IPS-18a (cell line): ENCODE results near the gene CRTAP.
"Not testable (repeated sequence)": the region's sequence is repeated elsewhere in the genome, so short reads cannot be mapped to it uniquely, and the experiment has no call there.

ENCODE experiments used
- H3K27ac ChIP-seq: one replicate; pipeline ENCODE4 v1.5.1; 2013; ENCODE audit warnings: low read length
- H3K27me3 ChIP-seq: one replicate; pipeline ENCODE4 v1.6.1; 2013; ENCODE audit warnings: mild to moderate bottlenecking, low read length; ENCODE audit not compliant: control insufficient read depth, insufficient read depth
- H3K36me3 ChIP-seq: one replicate; pipeline ENCODE4 v1.6.1; 2013; ENCODE audit warnings: low read depth, low read length; ENCODE audit not compliant: control insufficient read depth
- H3K4me1 ChIP-seq: one replicate; pipeline ENCODE4 v1.6.1; 2013; ENCODE audit warnings: low read depth, low read length; ENCODE audit not compliant: control insufficient read depth
- H3K4me3 ChIP-seq: one replicate; pipeline ENCODE4 v1.5.1; 2013; ENCODE audit warnings: low read length
- H3K9ac ChIP-seq: one replicate; pipeline ENCODE4 v1.6.1; 2013; ENCODE audit warnings: mild to moderate bottlenecking, low read length, moderate library complexity
- H3K9me3 ChIP-seq: one replicate; pipeline ENCODE4 v1.6.1; 2013; ENCODE audit warnings: low read depth, low read length; ENCODE audit not compliant: control insufficient read depth

Gene CRTAP

DNA sequence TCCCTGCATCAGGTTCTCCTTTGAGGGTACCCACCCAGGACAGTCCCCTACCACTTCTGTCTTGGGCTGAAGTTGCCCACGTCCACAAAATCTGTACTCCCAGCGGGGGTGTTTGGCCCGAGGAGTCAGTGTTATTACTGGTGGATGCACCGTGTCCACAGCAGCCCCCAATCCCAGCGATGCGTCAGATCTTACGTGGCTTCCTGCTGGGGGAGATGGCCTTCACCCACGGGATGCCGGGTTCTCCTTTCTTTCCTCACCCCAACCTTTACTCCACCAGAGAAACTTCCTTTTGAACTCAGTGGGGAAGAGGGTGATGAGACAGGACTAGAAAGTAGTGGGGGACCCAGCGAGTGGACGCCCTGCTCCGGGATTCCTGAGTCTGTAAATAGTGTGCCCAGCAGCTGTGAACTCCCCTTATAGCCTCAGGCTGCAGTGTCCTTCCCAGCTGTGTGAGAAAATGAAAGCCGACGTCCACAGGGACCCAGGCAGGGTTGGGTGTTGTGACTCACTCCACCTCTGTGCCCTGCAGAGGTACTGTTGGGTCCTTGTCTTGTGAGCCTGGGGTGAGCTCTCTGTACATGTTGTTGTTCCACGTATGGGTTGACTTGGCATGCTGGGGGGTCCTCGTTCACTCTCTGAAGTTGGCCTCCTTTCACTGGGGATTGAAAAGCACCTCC lies 31.5 kb downstream of the CRTAP start:
- H3K4me3 ChIP-seq: no peak overlapping the region
- H3K36me3 ChIP-seq: no peaks in the 10 kb centered on the region
- no peaks in the 10 kb centered on the region for H3K4me1 ChIP-seq
- H3K9ac ChIP-seq: no peak overlapping the region
- no peaks in the 10 kb centered on the region for H3K9me3 ChIP-seq
- H3K27ac ChIP-seq: no peak overlapping the region
- H3K27me3 ChIP-seq: no peaks in the 10 kb centered on the region

DNA sequence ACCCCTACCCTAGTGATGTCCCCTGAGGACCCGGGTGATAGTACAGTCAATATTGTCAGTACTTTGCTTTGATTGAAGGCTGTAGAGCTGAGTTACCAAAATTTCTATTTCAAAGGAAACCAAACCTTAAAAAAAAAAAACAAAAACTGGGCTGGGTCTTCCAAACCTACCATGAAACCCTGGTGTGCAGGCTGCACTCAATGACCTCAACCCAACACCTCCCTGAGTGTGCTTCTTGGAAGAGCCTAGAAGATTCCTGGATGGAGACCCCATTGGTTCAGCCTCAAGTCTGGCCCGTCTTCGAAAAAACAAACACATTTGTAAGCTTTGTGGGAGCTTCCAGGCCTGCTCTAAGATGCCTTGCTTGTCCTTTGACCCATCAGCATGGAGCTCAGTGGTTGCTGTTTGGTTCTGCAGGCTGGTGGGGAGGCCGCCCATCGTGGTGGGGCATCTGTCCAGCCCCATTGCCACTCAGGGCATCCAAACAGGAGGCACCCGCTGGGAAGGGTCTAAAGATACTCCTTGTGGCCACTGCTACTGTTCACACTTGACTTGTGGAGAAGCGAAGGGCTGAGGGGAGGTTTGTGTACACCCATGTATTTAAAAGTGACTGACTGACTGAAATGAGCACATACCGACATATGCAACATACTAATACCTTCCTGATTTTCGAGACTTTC lies 32.2 kb downstream of the CRTAP start:
- Histone ChIP-seq H3K4me3 (no peak overlapping the region), H3K9me3 (no peaks in the 10 kb centered on the region), H3K27ac (no peak overlapping the region), H3K4me1 (no peaks in the 10 kb centered on the region), H3K9ac (no peak overlapping the region), H3K36me3 (no peaks in the 10 kb centered on the region), H3K27me3 (no peaks in the 10 kb centered on the region)

DNA sequence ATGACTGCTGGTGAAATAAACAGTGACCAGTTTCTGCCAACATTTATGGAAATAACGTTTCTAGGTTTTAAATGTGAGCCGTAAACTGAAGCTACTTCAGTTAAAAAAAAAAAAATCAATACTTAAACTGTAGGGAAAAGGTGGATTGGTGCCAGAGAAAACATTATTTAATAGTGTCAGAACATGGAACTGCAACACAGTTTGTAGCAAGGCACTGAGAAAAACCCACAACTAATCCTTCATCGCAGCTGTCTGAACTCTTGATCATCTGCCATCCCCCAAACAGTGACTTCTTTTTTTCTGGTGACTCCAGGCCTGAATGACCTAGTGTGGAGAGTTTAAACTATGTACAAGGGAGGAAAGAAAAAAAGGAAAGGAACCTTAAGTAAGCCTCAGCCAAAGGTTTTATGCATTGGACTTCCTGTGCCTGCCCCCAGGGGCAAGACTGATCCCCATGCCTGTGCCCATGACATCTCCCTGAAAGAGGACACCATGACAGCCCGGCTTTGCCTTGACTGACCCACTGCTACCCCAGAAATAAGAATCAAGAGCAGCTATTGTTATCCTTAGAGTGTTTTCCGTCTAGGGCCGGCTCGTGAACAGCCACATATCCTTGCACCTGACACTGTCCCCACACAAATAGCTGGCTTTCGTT lies 33.1 kb downstream of the CRTAP start:
- Histone ChIP-seq H3K9me3 (no peaks in the 10 kb centered on the region), H3K27me3 (no peaks in the 10 kb centered on the region), H3K4me3 (no peak overlapping the region), H3K4me1 (no peaks in the 10 kb centered on the region), H3K9ac (no peak overlapping the region), H3K27ac (no peak overlapping the region), H3K36me3 (no peaks in the 10 kb centered on the region)

DNA sequence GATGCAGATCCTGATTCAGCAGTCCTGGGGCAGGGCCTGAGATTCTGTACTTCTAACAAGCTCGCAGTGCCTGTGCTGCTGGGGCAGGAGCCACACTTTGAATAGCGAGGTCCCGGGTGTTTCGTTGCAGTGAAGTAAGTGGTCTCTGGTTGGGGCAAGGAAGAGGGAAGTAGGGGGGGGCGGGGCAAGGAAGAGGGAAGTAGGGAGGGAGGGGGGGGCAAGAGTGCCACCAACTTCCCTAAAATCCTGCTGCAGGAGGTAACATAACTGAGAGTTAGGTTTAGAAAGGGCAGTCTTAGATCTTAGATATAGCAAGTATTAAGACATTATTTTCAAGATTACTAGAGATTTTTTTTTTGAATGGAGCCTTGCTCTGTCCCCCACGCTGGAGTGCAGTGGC lies 35.5 kb downstream of the CRTAP start:
- H3K9ac ChIP-seq: no peak overlapping the region
- H3K4me3 ChIP-seq: no peak overlapping the region
- no peaks in the 10 kb centered on the region for H3K9me3 ChIP-seq
- no peaks in the 10 kb centered on the region for H3K4me1 ChIP-seq
- no peak overlapping the region for H3K27ac ChIP-seq
- no peaks in the 10 kb centered on the region for H3K27me3 ChIP-seq
- no peaks in the 10 kb centered on the region for H3K36me3 ChIP-seq

DNA sequence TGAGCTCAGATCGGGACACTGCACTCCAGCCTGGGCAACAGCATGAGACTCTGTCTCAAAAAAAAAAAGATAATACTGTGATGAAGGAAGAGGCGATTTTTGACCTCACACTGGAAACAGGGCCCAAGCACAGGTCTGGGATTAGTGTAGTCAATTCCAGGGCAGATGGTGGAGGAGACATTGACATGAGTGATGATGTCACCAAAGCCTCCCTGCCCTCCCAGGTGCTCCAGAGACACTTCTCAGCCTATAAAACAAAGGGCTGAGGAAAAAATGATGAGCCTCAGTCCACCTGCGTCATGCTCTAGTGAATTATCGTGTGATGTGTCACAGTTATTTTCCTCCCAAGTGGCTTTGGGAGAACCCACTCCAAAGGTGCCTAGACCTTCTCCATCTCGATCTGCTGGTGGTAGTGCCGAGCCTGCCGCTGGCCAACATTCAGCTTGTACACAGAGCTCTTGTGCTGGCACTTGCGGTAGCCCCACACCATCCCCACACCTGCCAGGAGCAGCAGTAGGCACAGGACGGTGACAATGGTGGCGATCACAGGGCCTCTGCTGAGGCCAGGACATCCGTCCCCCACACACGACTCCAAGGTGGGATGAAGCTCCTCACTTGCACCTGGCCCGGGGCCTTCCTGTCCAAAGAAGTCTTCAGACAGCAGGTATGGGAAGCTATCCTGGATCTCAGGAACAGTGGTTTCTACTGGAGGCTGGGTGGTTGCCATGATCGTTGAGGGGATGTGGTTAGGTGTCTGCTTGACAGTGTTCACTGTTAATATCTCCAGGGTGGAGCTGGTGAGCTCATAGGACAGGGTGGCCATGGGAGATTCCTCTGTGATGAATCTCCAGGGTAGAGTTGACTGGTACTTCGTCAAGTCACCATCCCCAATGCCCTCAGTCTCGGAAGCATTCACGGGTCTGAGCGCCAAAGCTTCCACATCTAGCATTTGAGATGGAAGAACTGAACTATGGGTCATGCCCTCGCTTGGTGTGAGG lies 38.8 kb downstream of the CRTAP start:
- H3K36me3 ChIP-seq: no peaks in the 10 kb centered on the region
- no peak overlapping the region for H3K9ac ChIP-seq
- H3K27me3 ChIP-seq: no peaks in the 10 kb centered on the region
- no peaks in the 10 kb centered on the region for H3K4me1 ChIP-seq
- H3K9me3 ChIP-seq: no peaks in the 10 kb centered on the region
- no peak overlapping the region for H3K27ac ChIP-seq
- no peak overlapping the region for H3K4me3 ChIP-seq

DNA sequence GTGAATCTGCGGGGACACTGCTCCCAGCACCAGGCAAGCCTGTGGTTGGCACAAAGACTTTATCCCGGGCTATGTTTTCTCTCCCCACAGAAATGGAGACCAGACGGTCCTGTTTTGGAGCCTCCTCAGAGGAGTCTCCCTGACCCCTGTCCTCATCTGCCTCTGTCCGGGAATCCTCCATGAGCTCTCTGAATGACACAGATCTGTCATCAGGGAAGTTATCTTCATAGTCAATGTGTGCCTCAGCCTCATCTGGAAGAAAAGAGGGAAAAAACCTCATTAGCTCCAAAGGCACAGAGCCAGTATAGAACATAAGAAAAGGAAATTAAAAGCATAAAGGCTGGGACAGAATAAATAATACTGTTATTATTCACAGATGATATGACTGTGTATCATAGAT lies 40.0 kb downstream of the CRTAP start:
- no peak overlapping the region for H3K4me3 ChIP-seq

DNA sequence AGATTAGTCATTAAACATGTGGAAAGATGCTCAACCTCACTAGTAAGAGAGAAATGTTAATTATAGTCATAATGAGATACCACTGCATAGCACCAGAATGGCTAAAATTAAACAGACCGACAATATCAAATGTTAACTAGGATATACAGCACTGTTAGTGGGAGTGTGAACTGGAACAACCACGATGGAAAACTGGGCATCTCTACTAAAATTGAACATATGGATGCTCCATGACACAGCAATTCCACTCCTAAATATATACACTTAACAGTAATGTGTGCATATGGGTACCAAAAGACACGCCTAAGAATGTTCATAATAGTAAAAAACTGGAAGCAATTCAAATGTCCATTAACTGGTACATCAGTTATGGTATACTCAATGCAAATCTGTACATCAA lies 41.5 kb downstream of the CRTAP start:
- H3K4me3 ChIP-seq: no peak overlapping the region
- H3K9ac ChIP-seq: no peak overlapping the region
- no peaks in the 10 kb centered on the region for H3K4me1 ChIP-seq
- H3K27ac ChIP-seq: no peak overlapping the region
- no peaks in the 10 kb centered on the region for H3K36me3 ChIP-seq
- no peaks in the 10 kb centered on the region for H3K9me3 ChIP-seq
- H3K27me3 ChIP-seq: no peaks in the 10 kb centered on the region

More for the DNA sequence above, 40.0 kb downstream of the CRTAP start:
- no peaks in the 10 kb centered on the region for H3K36me3 ChIP-seq
- H3K9ac ChIP-seq: no peak overlapping the region
- no peaks in the 10 kb centered on the region for H3K9me3 ChIP-seq
- no peaks in the 10 kb centered on the region for H3K27me3 ChIP-seq
- no peaks in the 10 kb centered on the region for H3K4me1 ChIP-seq
- no peak overlapping the region for H3K27ac ChIP-seq

DNA sequence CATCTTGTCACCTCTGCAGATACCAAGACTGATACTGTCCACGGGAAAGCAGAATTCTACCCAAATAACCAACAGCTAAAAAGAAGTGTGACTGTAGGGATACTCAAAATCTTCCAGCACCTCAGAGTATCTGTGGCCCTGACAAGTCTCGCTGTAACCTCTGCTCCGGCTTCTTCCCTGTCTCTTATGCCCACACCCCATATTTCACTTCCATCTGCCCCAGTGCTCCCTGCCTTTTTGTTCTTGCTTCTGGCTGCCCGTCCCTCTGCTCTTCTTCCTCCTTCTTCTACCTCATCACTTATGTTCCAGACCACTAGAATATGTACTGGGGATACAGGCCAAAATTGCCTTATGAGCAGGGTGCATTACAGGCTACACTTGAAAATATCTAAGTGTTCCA lies 45.4 kb downstream of the CRTAP start:
- H3K27ac ChIP-seq: no peak overlapping the region

DNA sequence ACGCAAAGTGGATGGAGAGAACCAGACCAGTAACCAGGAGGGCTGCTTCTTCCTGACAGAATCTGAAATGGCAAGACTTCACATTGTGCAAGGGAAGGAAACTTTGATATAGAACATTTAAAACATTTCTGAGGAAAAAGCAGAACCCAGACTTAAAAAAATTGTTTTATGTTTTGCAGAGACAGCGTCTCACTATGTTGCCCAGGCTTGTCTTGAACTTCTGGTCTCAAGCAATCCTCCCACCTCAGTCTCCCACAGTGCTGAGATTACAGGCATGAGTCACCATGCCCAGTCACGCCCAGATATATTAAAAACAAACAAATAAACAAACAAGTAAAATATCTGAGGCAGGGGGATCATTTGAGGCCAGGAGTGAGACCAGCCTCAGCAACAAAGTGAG lies 46.2 kb downstream of the CRTAP start:
- Histone ChIP-seq H3K4me1 (no peaks in the 10 kb centered on the region), H3K9me3 (no peaks in the 10 kb centered on the region), H3K9ac (no peak overlapping the region)

More for the DNA sequence above, 45.4 kb downstream of the CRTAP start:
- Histone ChIP-seq H3K4me1 (no peaks in the 10 kb centered on the region), H3K4me3 (no peak overlapping the region), H3K9ac (no peak overlapping the region), H3K27me3 (no peaks in the 10 kb centered on the region), H3K36me3 (no peaks in the 10 kb centered on the region), H3K9me3 (no peaks in the 10 kb centered on the region)

DNA sequence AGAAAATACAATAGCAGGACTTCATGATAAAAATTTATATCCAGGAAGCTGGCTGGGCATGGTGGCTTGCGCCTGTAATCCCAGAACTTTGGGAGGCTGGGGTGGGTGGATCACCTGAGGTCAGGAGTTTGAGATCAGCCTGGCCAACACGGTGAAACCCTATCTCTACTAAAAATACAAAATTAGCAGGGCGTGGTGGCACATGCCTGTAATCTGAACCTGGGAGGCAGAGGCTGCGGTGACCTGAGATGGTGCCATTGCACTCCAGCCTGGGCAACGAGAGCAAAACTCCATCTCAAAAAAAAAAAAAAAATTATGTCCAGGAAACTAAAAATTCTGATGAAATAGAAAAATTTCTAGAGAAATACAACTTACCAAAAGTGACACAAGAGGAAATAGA lies 48.8 kb downstream of the CRTAP start:
- H3K9ac ChIP-seq, H3K9me3 ChIP-seq, H3K4me1 ChIP-seq, H3K27ac ChIP-seq, H3K27me3 ChIP-seq, H3K4me3 ChIP-seq, H3K36me3 ChIP-seq: not testable (repeated sequence)

More for the DNA sequence above, 46.2 kb downstream of the CRTAP start:
- H3K27me3 ChIP-seq: no peaks in the 10 kb centered on the region
- no peaks in the 10 kb centered on the region for H3K36me3 ChIP-seq
- H3K4me3 ChIP-seq: no peak overlapping the region
- no peak overlapping the region for H3K27ac ChIP-seq

DNA sequence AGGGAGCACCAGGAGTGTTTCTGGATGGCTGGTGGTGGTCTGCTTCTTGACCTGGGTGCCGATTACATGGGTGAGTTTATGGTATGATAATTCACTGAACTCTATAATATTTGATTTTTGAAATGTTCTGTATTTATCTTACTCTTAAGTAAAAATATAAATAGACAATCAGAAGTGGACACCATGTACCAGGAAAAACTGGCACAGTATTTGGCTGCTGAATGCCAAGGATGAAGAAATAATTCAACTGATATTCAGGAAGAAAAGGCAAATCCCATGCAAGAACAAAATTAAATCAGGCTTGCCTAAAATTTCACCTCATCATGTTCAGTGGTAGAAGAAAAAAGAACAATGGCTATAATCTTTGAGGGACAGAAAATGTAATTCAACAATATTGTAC lies 51.6 kb downstream of the CRTAP start:
- no peaks in the 10 kb centered on the region for H3K36me3 ChIP-seq
- H3K4me1 ChIP-seq: no peaks in the 10 kb centered on the region
- no peak overlapping the region for H3K27ac ChIP-seq
- no peak overlapping the region for H3K9ac ChIP-seq
- H3K9me3 ChIP-seq: no peaks in the 10 kb centered on the region
- no peaks in the 10 kb centered on the region for H3K27me3 ChIP-seq
- H3K4me3 ChIP-seq: no peak overlapping the region
